GM12874 (cell line): ENCODE results near the gene RHOD.

Source experiments
- CTCF ChIP-seq: IDR thresholded peaks from 2 replicates; pipeline ENCODE4 v1.5.1; 2011; ENCODE audit warnings: low read depth, mild to moderate bottlenecking, control low read depth, low read length, moderate library complexity; ENCODE audit not compliant: insufficient read depth

RHOD gene

GRCh38 chr11:67066333-67066709 is 9.7 kb downstream of the RHOD start:
- no peak for TF ChIP-seq CTCF

GRCh38 chr11:67071420-67072284 is 15.0 kb downstream of the RHOD start:
- TF ChIP-seq CTCF, result peak; percentile 94

- TF ChIP-seq CTCF, result no peak
Observed at GRCh38 chr11:67072295-67072694, 15.6 kb downstream of the RHOD start.

GRCh38 chr11:67073908-67074307 is 17.3 kb downstream of the RHOD start:
- no peak for TF ChIP-seq CTCF

- TF ChIP-seq CTCF, result no peak
Observed at GRCh38 chr11:67076202-67076601, 19.6 kb downstream of the RHOD start.

- TF ChIP-seq CTCF, result no peak
Observed at GRCh38 chr11:67079065-67079705, 22.5 kb downstream of the RHOD start.

- TF ChIP-seq CTCF, result peak; percentile 16; the same call in 1 of the 2 replicates
Observed at GRCh38 chr11:67082071-67082791, 25.6 kb downstream of the RHOD start.
